Pons (tissue), 1 donor: ENCODE results near the gene TAF4.
"Not testable (repeated sequence)": the region's sequence is repeated elsewhere in the genome, so short reads cannot be mapped to it uniquely, and the experiment has no call there.

Source experiments
- DNase-seq: peaks from one replicate; pipeline ENCODE4 v3.0.0-alpha.2; 2016; ENCODE audit warnings: low spot score

The TAF4 gene

GRCh38 chr20:62003567-62004405, 61.9 kb downstream of the TAF4 start:
- no peak for DNase-seq

GRCh38 chr20:62002882-62003480, 62.7 kb downstream of the TAF4 start:
- no peak for DNase-seq

GRCh38 chr20:62001178-62001715, 64.4 kb downstream of the TAF4 start:
- DNase-seq = no peak

GRCh38 chr20:61998343-61999121, 67.1 kb downstream of the TAF4 start:
- DNase-seq = no peak

- DNase-seq = no peak
Measured at GRCh38 chr20:61997891-61998290, 67.8 kb downstream of the TAF4 start.

GRCh38 chr20:61997372-61997771, 68.3 kb downstream of the TAF4 start:
- DNase-seq = no peak

- no peak for DNase-seq
Measured at GRCh38 chr20:61994546-61994945, 71.1 kb downstream of the TAF4 start.

- no peak for DNase-seq
Measured at GRCh38 chr20:61993058-61993457, 72.6 kb downstream of the TAF4 start.

GRCh38 chr20:61991476-61991875, 74.2 kb downstream of the TAF4 start:
- DNase-seq = no peak

GRCh38 chr20:61990484-61990883, 75.2 kb downstream of the TAF4 start:
- no peak for DNase-seq

- no peak for DNase-seq
Measured at GRCh38 chr20:61989741-61990140, 75.9 kb downstream of the TAF4 start.

- DNase-seq = no peak
Measured at GRCh38 chr20:61988665-61989064, 77.0 kb downstream of the TAF4 start.

GRCh38 chr20:61986762-61987321, 78.8 kb downstream of the TAF4 start:
- DNase-seq = no peak

GRCh38 chr20:61985096-61985495, 80.6 kb downstream of the TAF4 start:
- DNase-seq = no peak

GRCh38 chr20:61984431-61984830, 81.2 kb downstream of the TAF4 start:
- DNase-seq = not testable (repeated sequence)

GRCh38 chr20:61983965-61984364, 81.7 kb downstream of the TAF4 start:
- no peak for DNase-seq

GRCh38 chr20:61982951-61983315, 82.7 kb downstream of the TAF4 start:
- no peak for DNase-seq

GRCh38 chr20:61982191-61982950, 83.3 kb downstream of the TAF4 start:
- DNase-seq = no peak

- not testable (repeated sequence) for DNase-seq
Measured at GRCh38 chr20:61981691-61982090, 84.0 kb downstream of the TAF4 start.

GRCh38 chr20:61980647-61981583, 84.8 kb downstream of the TAF4 start:
- no peak for DNase-seq
